WTC11 (cell line): ENCODE measurements around the gene SSC5D. TPM values are rescaled to one million over a fixed set of nuclear protein-coding genes. Genes with fewer than 3 reads are reported as not detected.

Source experiments
- ATAC-seq: fragments of 200-7000 bp; cut with Tn5 transposase; 2 replicates; pipeline ENCODE4 v1.10.0; 2021; ENCODE audit warnings: mild to moderate bottlenecking, moderate library complexity
- CTCF ChIA-PET: fragments of 300-600 bp; sonication (Branson Sonifier 250); formaldehyde crosslinking; loops from one replicate; lab custom pipeline; 2021; ENCODE audit warnings: antibody characterized with exemption; lab: Charles Lee
- POLR2A ChIA-PET: fragments of 350-600 bp; sonication (Branson Sonifier 250); formaldehyde crosslinking; loops from one replicate; lab custom pipeline; 2021; ENCODE audit warnings: antibody characterized with exemption; lab: Charles Lee
- DNase-seq: peaks from one replicate; pipeline ENCODE4 v3.0.0; 2021; ENCODE audit warnings: low spot score
- H3K27ac Mint-ChIP-seq: 2 replicates; pipeline ENCODE4 v1.8.0; 2021; ENCODE audit warnings: mixed read lengths
- H3K27me3 Mint-ChIP-seq: 2 replicates; pipeline ENCODE4 v1.8.0; 2021; ENCODE audit warnings: low read depth, mild to moderate bottlenecking, moderate library complexity, mixed read lengths
- H3K36me3 Mint-ChIP-seq: 2 replicates; pipeline ENCODE4 v1.8.0; 2021; ENCODE audit warnings: mixed read lengths
- H3K4me1 Mint-ChIP-seq: 2 replicates; pipeline ENCODE4 v1.8.0; 2022; ENCODE audit warnings: mixed read lengths
- H3K4me3 Mint-ChIP-seq: 2 replicates; pipeline ENCODE4 v1.8.0; 2021; ENCODE audit warnings: mild to moderate bottlenecking, moderate library complexity, mixed read lengths
- H3K9me3 Mint-ChIP-seq: 2 replicates; pipeline ENCODE4 v1.8.0; 2021; ENCODE audit warnings: mixed read lengths
- AFF4 ChIP-seq: sonication (generic); formaldehyde crosslinking; IDR thresholded peaks from 2 replicates; pipeline ENCODE4 v1.8.1; 2023; ENCODE audit warnings: mild to moderate bottlenecking, missing genetic modification reagents, borderline replicate concordance
- CTCF ChIP-seq: fragments of 200-600 bp; IDR thresholded peaks from 2 replicates; pipeline ENCODE4 v1.8.0; 2022; ENCODE audit warnings: antibody characterized with exemption
- FOXJ3 ChIP-seq: sonication (generic); formaldehyde crosslinking; IDR thresholded peaks from 2 replicates; pipeline ENCODE4 v1.9.0; 2021; ENCODE audit warnings: missing genetic modification reagents, mild to moderate bottlenecking, borderline replicate concordance
- FOXP4 ChIP-seq: sonication (generic); formaldehyde crosslinking; IDR thresholded peaks from 2 replicates; pipeline ENCODE4 v1.8.0; 2022; ENCODE audit warnings: mild to moderate bottlenecking, missing genetic modification reagents
- HMGXB4 ChIP-seq: sonication (generic); formaldehyde crosslinking; IDR thresholded peaks from 2 replicates; pipeline ENCODE4 v1.8.1; 2023; ENCODE audit warnings: mild to moderate bottlenecking, moderate library complexity, missing genetic modification reagents
- MLX ChIP-seq: sonication (generic); formaldehyde crosslinking; IDR thresholded peaks from 2 replicates; pipeline ENCODE4 v1.8.1; 2023; ENCODE audit warnings: mild to moderate bottlenecking, missing genetic modification reagents, moderate library complexity
- OVOL2 ChIP-seq: fragments of 250-450 bp; sonication (Bioruptor Pico); IDR thresholded peaks from 2 replicates; pipeline ENCODE4 v1.9.0; 2021; ENCODE audit warnings: mild to moderate bottlenecking, borderline replicate concordance
- SMAD3 ChIP-seq: sonication (generic); formaldehyde crosslinking; IDR thresholded peaks from 2 replicates; pipeline ENCODE4 v1.8.0; 2022; ENCODE audit warnings: missing genetic modification reagents, mild to moderate bottlenecking, borderline replicate concordance
- ZNF219 ChIP-seq: sonication (generic); formaldehyde crosslinking; IDR thresholded peaks from 2 replicates; pipeline ENCODE4 v1.8.0; 2023; ENCODE audit warnings: missing genetic modification reagents, mild to moderate bottlenecking, borderline replicate concordance
- ZNF281 ChIP-seq: sonication (generic); formaldehyde crosslinking; IDR thresholded peaks from 2 replicates; pipeline ENCODE4 v1.8.0; 2023; ENCODE audit warnings: mild to moderate bottlenecking, missing genetic modification reagents
- total RNA-seq: library from RNA; stranded (reverse); gene quantifications from 3 replicates; pipeline ENCODE4 v1.2.3, GENCODE V29; 2021

Gene SSC5D
- total RNA-seq, 1 experiment from 2014 or later = 2.9 TPM

GRCh38 chr19:55484593-55485438 lies 3.4 kb upstream of the SSC5D start, which contains the start of gene NAT14 (continued):
- 0 out of 2 replicates have a peak, but pooled peaks have one; percentile 42 for TF ChIP-seq FOXP4 (CRISPR knock-in tag)
- TF ChIP-seq CTCF = no peak
- TF ChIP-seq HMGXB4 (CRISPR knock-in tag) = 0 out of 2 replicates have a peak, but pooled peaks have one; percentile 54

GRCh38 chr19:55485439-55486011 lies 2.7 kb upstream of the SSC5D start:
- H3K27ac Mint-ChIP-seq = peak overlapping the region; percentile 87
- H3K27me3 Mint-ChIP-seq = no peaks in the 10 kb centered on the region
- peak overlapping the region; percentile 82 for H3K4me3 Mint-ChIP-seq
- H3K4me1 Mint-ChIP-seq = peaks cover 20% of the 10 kb centered on the region
- POLR2A ChIA-PET = interaction anchor here (0.5 to 1.3 kb wide), 5 partner anchors 9 to 162 kb away, joined by 3 to 11 read pairs (median 3); partner anchors contain the start of gene ZNF628
- DNase-seq (no peak), ATAC-seq (no peak)
- CTCF ChIA-PET = interaction anchor here (1.0 to 13.5 kb wide), 5 partner anchors 9 to 147 kb away, joined by 3 to 96 read pairs (median 4); partner anchors contain the start of gene ISOC2
- TF ChIP-seq ZNF281 (CRISPR knock-in tag) = no peak
- TF ChIP-seq MLX = no peak
- TF ChIP-seq SMAD3 (CRISPR knock-in tag) = no peak
- TF ChIP-seq OVOL2 (CRISPR knock-in tag) = no peak
- no peak for TF ChIP-seq ZNF219 (CRISPR knock-in tag)
- TF ChIP-seq FOXJ3 (CRISPR knock-in tag) = no peak
- TF ChIP-seq AFF4 (CRISPR knock-in tag) = no peak
- TF ChIP-seq FOXP4 (CRISPR knock-in tag) = 0 out of 2 replicates have a peak, but pooled peaks have one; percentile 29
- no peaks in the 10 kb centered on the region for H3K9me3 Mint-ChIP-seq
- H3K36me3 Mint-ChIP-seq = no peaks in the 10 kb centered on the region
